Type B pancreatic cell (in vitro differentiated cells): ENCODE data around the gene BANP. TPM values are rescaled to one million over a fixed set of nuclear protein-coding genes. Genes with fewer than 3 reads are reported as not detected.
"Not testable (repeated sequence)": the region's sequence is repeated elsewhere in the genome, so short reads cannot be mapped to it uniquely, and the experiment has no call there.

Experiments used
- DNase-seq: peaks from one replicate; pipeline ENCODE4 v3.0.0; 2021; ENCODE audit warnings: mixed read lengths; ENCODE audit not compliant: unreplicated experiment; ENCODE audit errors: extremely low spot score
- H3K27ac Mint-ChIP-seq: 2 replicates; pipeline ENCODE4 v1.8.0; 2021; ENCODE audit warnings: mild to moderate bottlenecking, mixed read lengths
- H3K27me3 Mint-ChIP-seq: 2 replicates; pipeline ENCODE4 v1.8.0; 2021; ENCODE audit warnings: mixed read lengths
- H3K36me3 Mint-ChIP-seq: 2 replicates; pipeline ENCODE4 v1.8.0; 2021; ENCODE audit warnings: mixed read lengths
- H3K4me1 Mint-ChIP-seq: one replicate; pipeline ENCODE4 v1.8.0; 2021; ENCODE audit warnings: mixed read lengths; ENCODE audit not compliant: unreplicated experiment
- H3K4me3 Mint-ChIP-seq: 2 replicates; pipeline ENCODE4 v1.8.0; 2021; ENCODE audit warnings: mild to moderate bottlenecking, mixed read lengths
- H3K9me3 Mint-ChIP-seq: 2 replicates; pipeline ENCODE4 v1.8.0; 2021; ENCODE audit warnings: mixed read lengths
- CTCF ChIP-seq: fragments of 200-600 bp; sonication (generic); conservative IDR thresholded peaks from 2 replicates; pipeline ENCODE4 v1.5.0; 2021; ENCODE audit warnings: antibody characterized with exemption, mild to moderate bottlenecking
- total RNA-seq: library from RNA; stranded (reverse); gene quantifications from 2 replicates; pipeline ENCODE4 v1.2.1, GENCODE V29; 2021; ENCODE audit warnings: low replicate concordance

BANP gene
- total RNA-seq, 1 donor from 2014 or later = 36.9 TPM

- no peak overlapping the region for H3K4me3 Mint-ChIP-seq
- no peaks in the 10 kb centered on the region for H3K4me1 Mint-ChIP-seq
- TF ChIP-seq CTCF = no peak
- no peak overlapping the region for H3K27ac Mint-ChIP-seq
- no peak for DNase-seq
- no peaks in the 10 kb centered on the region for H3K27me3 Mint-ChIP-seq
- H3K36me3 Mint-ChIP-seq = peaks cover 4% of the 10 kb centered on the region
- no peaks in the 10 kb centered on the region for H3K9me3 Mint-ChIP-seq
Observed at GRCh38 chr16:88034770-88035169, 83.5 kb downstream of the BANP start.

GRCh38 chr16:88035292-88035691 lies 84.1 kb downstream of the BANP start:
- H3K27me3 Mint-ChIP-seq = no peaks in the 10 kb centered on the region
- H3K4me1 Mint-ChIP-seq = no peaks in the 10 kb centered on the region
- no peak overlapping the region for H3K27ac Mint-ChIP-seq
- peaks cover 4% of the 10 kb centered on the region for H3K36me3 Mint-ChIP-seq
- no peak for TF ChIP-seq CTCF
- H3K9me3 Mint-ChIP-seq = no peaks in the 10 kb centered on the region
- no peak for DNase-seq
- H3K4me3 Mint-ChIP-seq = no peak overlapping the region

GRCh38 chr16:88035884-88036639 lies 84.8 kb downstream of the BANP start:
- not testable (repeated sequence) for DNase-seq, H3K4me3 Mint-ChIP-seq, H3K9me3 Mint-ChIP-seq, H3K36me3 Mint-ChIP-seq, H3K27ac Mint-ChIP-seq, H3K4me1 Mint-ChIP-seq, H3K27me3 Mint-ChIP-seq

- H3K27ac Mint-ChIP-seq = not testable (repeated sequence)
Observed at GRCh38 chr16:88036640-88036996, 85.4 kb downstream of the BANP start.

GRCh38 chr16:88037359-88037758 lies 86.1 kb downstream of the BANP start:
- not testable (repeated sequence) for H3K27me3 Mint-ChIP-seq, DNase-seq, H3K9me3 Mint-ChIP-seq, H3K27ac Mint-ChIP-seq, H3K4me1 Mint-ChIP-seq, H3K36me3 Mint-ChIP-seq, H3K4me3 Mint-ChIP-seq

More at GRCh38 chr16:88036640-88036996, 85.4 kb downstream of the BANP start:
- not testable (repeated sequence) for H3K27me3 Mint-ChIP-seq, H3K36me3 Mint-ChIP-seq, H3K4me1 Mint-ChIP-seq, H3K4me3 Mint-ChIP-seq, H3K9me3 Mint-ChIP-seq, DNase-seq

- DNase-seq, H3K9me3 Mint-ChIP-seq, H3K4me3 Mint-ChIP-seq, H3K27me3 Mint-ChIP-seq, H3K36me3 Mint-ChIP-seq, H3K4me1 Mint-ChIP-seq, H3K27ac Mint-ChIP-seq: not testable (repeated sequence)
Observed at GRCh38 chr16:88037876-88038525, 86.8 kb downstream of the BANP start.

- H3K27ac Mint-ChIP-seq, DNase-seq, H3K9me3 Mint-ChIP-seq, H3K27me3 Mint-ChIP-seq, H3K36me3 Mint-ChIP-seq, H3K4me1 Mint-ChIP-seq, H3K4me3 Mint-ChIP-seq: not testable (repeated sequence)
Observed at GRCh38 chr16:88038526-88038908, 87.3 kb downstream of the BANP start.

- H3K27ac Mint-ChIP-seq = no peak overlapping the region
- H3K27me3 Mint-ChIP-seq = no peaks in the 10 kb centered on the region
- DNase-seq = no peak
- H3K9me3 Mint-ChIP-seq = no peaks in the 10 kb centered on the region
- TF ChIP-seq CTCF = no peak
- no peaks in the 10 kb centered on the region for H3K4me1 Mint-ChIP-seq
- H3K4me3 Mint-ChIP-seq = no peak overlapping the region
- H3K36me3 Mint-ChIP-seq = peaks cover 6% of the 10 kb centered on the region
Observed at GRCh38 chr16:88039591-88039990, 88.4 kb downstream of the BANP start.

GRCh38 chr16:88040196-88040876 lies 89.1 kb downstream of the BANP start:
- not testable (repeated sequence) for H3K27me3 Mint-ChIP-seq, DNase-seq, H3K4me3 Mint-ChIP-seq, H3K9me3 Mint-ChIP-seq, H3K4me1 Mint-ChIP-seq, H3K36me3 Mint-ChIP-seq, H3K27ac Mint-ChIP-seq

- not testable (repeated sequence) for H3K27me3 Mint-ChIP-seq, H3K4me3 Mint-ChIP-seq, H3K4me1 Mint-ChIP-seq, H3K36me3 Mint-ChIP-seq, H3K27ac Mint-ChIP-seq, DNase-seq, H3K9me3 Mint-ChIP-seq
Observed at GRCh38 chr16:88040877-88041244, 89.6 kb downstream of the BANP start.

GRCh38 chr16:88041506-88041905 lies 90.3 kb downstream of the BANP start:
- H3K4me1 Mint-ChIP-seq, H3K36me3 Mint-ChIP-seq: not testable (repeated sequence)

More at GRCh38 chr16:88041506-88041905, 90.3 kb downstream of the BANP start:
- not testable (repeated sequence) for H3K4me3 Mint-ChIP-seq, DNase-seq, H3K27me3 Mint-ChIP-seq, H3K27ac Mint-ChIP-seq, H3K9me3 Mint-ChIP-seq
